NCI-H2171 treated with DMSO at 0.1 percent for 48 hours (cell line): ENCODE results near the gene ACADVL.
A peak's percentile ranks its signal among the peaks of the same experiment; 100 is the strongest.

Source experiments
- DNase-seq: peaks from one replicate; lab custom pipeline; 2025; lab: John Stamatoyannopoulos, UW

The ACADVL gene

GRCh38 chr17:7217113-7217987 is 2.4 kb upstream of the ACADVL start:
- DNase-seq, result peak; percentile 71

- DNase-seq, result no peak
These were observed 1.6 kb upstream of the ACADVL start for GRCh38 chr17:7218166-7218565.

GRCh38 chr17:7218758-7219157 is 980 bp upstream of the ACADVL start:
- DNase-seq, result no peak

- no peak for DNase-seq
These were observed 418 bp upstream of the ACADVL start for GRCh38 chr17:7219229-7219811.

- DNase-seq, result peak; percentile 25
These were observed 997 bp downstream of the ACADVL start for GRCh38 chr17:7220593-7221277.

- DNase-seq, result no peak
These were observed 1.7 kb downstream of the ACADVL start for GRCh38 chr17:7221278-7222092.

- DNase-seq, result no peak
These were observed 2.6 kb downstream of the ACADVL start for GRCh38 chr17:7222093-7222971.

- no peak for DNase-seq
These were observed 3.2 kb downstream of the ACADVL start for GRCh38 chr17:7222972-7223292.

- DNase-seq, result no peak
These were observed 3.6 kb downstream of the ACADVL start for GRCh38 chr17:7223375-7223774.

GRCh38 chr17:7224110-7224509 is 4.4 kb downstream of the ACADVL start:
- no peak for DNase-seq

- DNase-seq, result no peak
These were observed 4.9 kb downstream of the ACADVL start for GRCh38 chr17:7224661-7225111.

- no peak for DNase-seq
These were observed 6.1 kb downstream of the ACADVL start for GRCh38 chr17:7225711-7226331.

- DNase-seq, result no peak
These were observed 7.3 kb downstream of the ACADVL start for GRCh38 chr17:7226721-7227710.

- no peak for DNase-seq
These were observed 9.2 kb downstream of the ACADVL start for GRCh38 chr17:7228920-7229319.

- no peak for DNase-seq
These were observed 9.8 kb downstream of the ACADVL start for GRCh38 chr17:7229504-7229903.

GRCh38 chr17:7232114-7232513 is 12.4 kb downstream of the ACADVL start:
- DNase-seq, result no peak

- DNase-seq, result no peak
These were observed 14.0 kb downstream of the ACADVL start for GRCh38 chr17:7233701-7234082.

GRCh38 chr17:7234083-7234951 is 14.6 kb downstream of the ACADVL start, which contains the start of gene DVL2:
DVL2 (minus strand) TSS chr17:7234517; CDS start chr17:7234262, 255 bp downstream.
- DNase-seq, result peak; percentile 97
